Right ventricle myocardium superior (tissue), 1 donor: Measurements from ENCODE around the gene UBE2E2. TPM values are rescaled to one million over a fixed set of nuclear protein-coding genes. Genes with fewer than 3 reads are reported as not detected.
A peak's percentile ranks its signal among the peaks of the same experiment; 100 is the strongest.
"Not testable (repeated sequence)": the region's sequence is repeated elsewhere in the genome, so short reads cannot be mapped to it uniquely, and the experiment has no call there.

ENCODE experiments used
- ATAC-seq: fragments of 200-7000 bp; cut with Tn5 transposase; one replicate; pipeline ENCODE4 v1.9.1; 2020; ENCODE audit warnings: mild to moderate bottlenecking; ENCODE audit not compliant: poor library complexity
- DNase-seq: peaks from one replicate; pipeline ENCODE4 v3.0.0-alpha.2; 2020
- intact Hi-C: fragments of 100-400 bp; cut with DNase I; formaldehyde crosslinking; loops from one replicate; pipeline ENCODE4 v1.11.2; 2022
- long read RNA-seq: library from polyadenylated mRNA; unstranded; transcript quantifications from one replicate; pipeline ENCODE4 v2.0.0, GENCODE V29; 2021
- total RNA-seq: library from RNA; stranded (reverse); fragmentation: NEBNext Ultra II Directional; extraction: Animal tissue kit (Norgen Biotek cat#: 25700); gene quantifications from one replicate; pipeline ENCODE4 v1.2.1, GENCODE V29; 2021
- donor health status: DM: no; HTN: yes; CAD: no; lungs with severe emphysema.

UBE2E2 gene
- total RNA-seq: 37.4 TPM
- long read RNA-seq, partial matches to known transcripts: 1 of 2 reads
- long read RNA-seq, other reads (novel, unspliced or antisense): 1 of 2 reads

- DNase-seq (peak; percentile 80), ATAC-seq (peak; percentile 91)
- intact Hi-C loops: loop anchor here (10.0 kb wide), 1 partner anchor 602 kb away; the partner anchor contains the start of gene UBE2E1
Observed at GRCh38 chr3:23202921-23203707, at the start of gene UBE2E2. Gene UBE2E2, plus strand, starts transcription at chr3:23203327.

GRCh38 chr3:23153436-23153835 is 49.7 kb upstream of the UBE2E2 start:
- DNase-seq (no peak), ATAC-seq (no peak)
- intact Hi-C loops: no loop called here

- DNase-seq: no peak
- no peak for ATAC-seq
- intact Hi-C loops: no loop called here
Observed at GRCh38 chr3:23157331-23157730, 45.8 kb upstream of the UBE2E2 start.

GRCh38 chr3:23159929-23160328 is 43.2 kb upstream of the UBE2E2 start:
- intact Hi-C loops: no loop called here
- DNase-seq: no peak
- ATAC-seq: peak; percentile 43

- ATAC-seq (no peak), DNase-seq (no peak)
- intact Hi-C loops: no loop called here
Observed at GRCh38 chr3:23161308-23161707, 41.8 kb upstream of the UBE2E2 start.

GRCh38 chr3:23161896-23162570 is 41.1 kb upstream of the UBE2E2 start:
- DNase-seq (no peak), ATAC-seq (no peak)
- intact Hi-C loops: no loop called here

GRCh38 chr3:23162934-23163333 is 40.2 kb upstream of the UBE2E2 start:
- intact Hi-C loops: no loop called here
- no peak for ATAC-seq
- no peak for DNase-seq

- ATAC-seq (no peak), DNase-seq (no peak)
- intact Hi-C loops: no loop called here
Observed at GRCh38 chr3:23164746-23165145, 38.4 kb upstream of the UBE2E2 start.

GRCh38 chr3:23165571-23165970 is 37.6 kb upstream of the UBE2E2 start:
- intact Hi-C loops: no loop called here
- ATAC-seq: no peak
- DNase-seq: no peak

GRCh38 chr3:23166276-23166675 is 36.9 kb upstream of the UBE2E2 start:
- DNase-seq (no peak), ATAC-seq (peak; percentile 34)
- intact Hi-C loops: no loop called here

GRCh38 chr3:23166845-23167244 is 36.3 kb upstream of the UBE2E2 start:
- no peak for DNase-seq
- ATAC-seq: no peak
- intact Hi-C loops: no loop called here

GRCh38 chr3:23169551-23169950 is 33.6 kb upstream of the UBE2E2 start:
- DNase-seq: no peak
- no peak for ATAC-seq
- intact Hi-C loops: no loop called here

- DNase-seq (no peak), ATAC-seq (no peak)
- intact Hi-C loops: no loop called here
Observed at GRCh38 chr3:23170291-23170690, 32.8 kb upstream of the UBE2E2 start.

GRCh38 chr3:23172059-23172458 is 31.1 kb upstream of the UBE2E2 start:
- ATAC-seq: no peak
- no peak for DNase-seq
- intact Hi-C loops: no loop called here

- DNase-seq (peak; percentile 69), ATAC-seq (peak; percentile 91)
- intact Hi-C loops: no loop called here
Observed at GRCh38 chr3:23174426-23175039, 28.6 kb upstream of the UBE2E2 start.

- intact Hi-C loops: no loop called here
- DNase-seq: no peak
- no peak for ATAC-seq
Observed at GRCh38 chr3:23175341-23176083, 27.6 kb upstream of the UBE2E2 start.

- ATAC-seq, intact Hi-C loops: not testable (repeated sequence)
Observed at GRCh38 chr3:23176839-23177238, 26.3 kb upstream of the UBE2E2 start.

GRCh38 chr3:23182996-23183513 is 20.1 kb upstream of the UBE2E2 start:
- intact Hi-C loops: no loop called here
- DNase-seq: no peak
- ATAC-seq: no peak

More at GRCh38 chr3:23176839-23177238, 26.3 kb upstream of the UBE2E2 start:
- not testable (repeated sequence) for DNase-seq

GRCh38 chr3:23183731-23184130 is 19.4 kb upstream of the UBE2E2 start:
- intact Hi-C loops: no loop called here
- DNase-seq: no peak

More at GRCh38 chr3:23183731-23184130, 19.4 kb upstream of the UBE2E2 start:
- peak; percentile 90 for ATAC-seq
